IMR-90 (cell line): ENCODE measurements around the gene TP63. TPM values are rescaled to one million over a fixed set of nuclear protein-coding genes. Genes with fewer than 3 reads are reported as not detected.
A peak's percentile ranks its signal among the peaks of the same experiment; 100 is the strongest.

Experiments
- ATAC-seq: fragments of 200-7000 bp; cut with Tn5 transposase; 2 replicates; pipeline ENCODE4 v1.9.1; 2020; ENCODE audit warnings: low read depth, mild to moderate bottlenecking, moderate library complexity
- BruUV-seq: library from RNA; stranded (reverse); fragments of 400-500 nt; replicated peaks from 2 replicates; lab custom pipeline; 2021; lab: Mats Ljungman, UMichigan
- CTCF ChIA-PET: fragments of 300-600 bp; formaldehyde crosslinking; extraction: SDS; loops from one replicate; lab custom pipeline; 2021; ENCODE audit warnings: antibody characterized with exemption; lab: Yijun Ruan, JAX
- POLR2A ChIA-PET: fragments of 300-600 bp; sonication (Branson Sonifier 250); formaldehyde crosslinking; loops from one replicate; lab custom pipeline; 2022; ENCODE audit warnings: antibody characterized with exemption; ENCODE audit not compliant: unreplicated experiment; lab: Charles Lee
- DNase-seq: peaks from one replicate; pipeline ENCODE4 v3.0.0; 2013
- H2AFZ ChIP-seq: replicated peaks from 2 replicates; pipeline ENCODE3; 2013; ENCODE audit warnings: low read length, mild to moderate bottlenecking; ENCODE audit not compliant: poor library complexity
- H2AK5ac ChIP-seq: 2 replicates; pipeline ENCODE4 v1.6.1; 2013; ENCODE audit warnings: low read depth, low read length, inconsistent platforms
- H2AK9ac ChIP-seq: replicated peaks from 2 replicates; pipeline ENCODE3; 2013; ENCODE audit warnings: mild to moderate bottlenecking, low read depth, low read length, moderate library complexity; ENCODE audit not compliant: poor library complexity
- H2BK120ac ChIP-seq: 2 replicates; pipeline ENCODE4 v1.6.1; 2013; ENCODE audit warnings: low read depth, low read length, inconsistent platforms
- H2BK15ac ChIP-seq: 3 replicates; pipeline ENCODE4 v1.6.1; 2013; ENCODE audit warnings: low read depth, low read length, inconsistent platforms
- H2BK20ac ChIP-seq: 2 replicates; pipeline ENCODE4 v1.6.1; 2013; ENCODE audit warnings: low read depth, mild to moderate bottlenecking, inconsistent platforms, low read length, moderate library complexity
- H2BK5ac ChIP-seq: 2 replicates; pipeline ENCODE4 v1.6.1; 2013; ENCODE audit warnings: mild to moderate bottlenecking, low read depth, low read length, inconsistent platforms; ENCODE audit not compliant: poor library complexity, severe bottlenecking
- H3K14ac ChIP-seq: replicated peaks from 2 replicates; pipeline ENCODE4 v1.6.1; 2013; ENCODE audit warnings: low read depth, low read length, inconsistent platforms
- H3K18ac ChIP-seq: 2 replicates; pipeline ENCODE4 v1.6.1; 2013; ENCODE audit warnings: low read depth, low read length, control low read depth
- H3K23ac ChIP-seq: 2 replicates; pipeline ENCODE4 v1.6.1; 2013; ENCODE audit warnings: low read depth, low read length, inconsistent platforms
- H3K27ac ChIP-seq: 2 replicates; pipeline ENCODE4 v1.5.1; 2013; ENCODE audit warnings: mild to moderate bottlenecking, control low read depth, low read length; ENCODE audit not compliant: insufficient read depth
- H3K27me3 ChIP-seq: 2 replicates; pipeline ENCODE4 v1.6.1; 2013; ENCODE audit warnings: low read length; ENCODE audit not compliant: control insufficient read depth, insufficient read depth
- H3K36me3 ChIP-seq: 2 replicates; pipeline ENCODE4 v1.6.1; 2013; ENCODE audit warnings: low read length, mixed read lengths; ENCODE audit not compliant: control insufficient read depth, insufficient read depth
- H3K4ac ChIP-seq: 2 replicates; pipeline ENCODE4 v1.6.1; 2013; ENCODE audit warnings: low read depth, low read length, inconsistent platforms
- H3K4me1 ChIP-seq: 2 replicates; pipeline ENCODE4 v1.6.1; 2013; ENCODE audit warnings: low read length, mixed read lengths; ENCODE audit not compliant: control insufficient read depth, insufficient read depth
- H3K4me2 ChIP-seq: 2 replicates; pipeline ENCODE4 v1.6.1; 2013; ENCODE audit warnings: low read depth, mild to moderate bottlenecking, control low read depth, low read length, moderate library complexity
- H3K4me3 ChIP-seq: 2 replicates; pipeline ENCODE4 v1.5.1; 2013; ENCODE audit warnings: low read depth, mild to moderate bottlenecking, control low read depth, low read length, moderate library complexity; ENCODE audit not compliant: insufficient read depth
- H3K56ac ChIP-seq: 2 replicates; pipeline ENCODE4 v1.6.1; 2013; ENCODE audit warnings: low read length, inconsistent platforms; ENCODE audit not compliant: insufficient read depth; ENCODE audit errors: extremely low read depth
- H3K79me1 ChIP-seq, 2 experiments: 2 replicates each; pipeline ENCODE4 v1.6.1; 2013; ENCODE audit warnings: low read length in 2 of 2, inconsistent platforms in 1 of 2, low read depth in 1 of 2
- H3K9ac ChIP-seq: 2 replicates; pipeline ENCODE4 v1.6.1; 2013; ENCODE audit warnings: low read depth, low read length, control low read depth
- H3K9me1 ChIP-seq: 2 replicates; pipeline ENCODE4 v1.6.1; 2013; ENCODE audit warnings: low read length, inconsistent platforms; ENCODE audit not compliant: insufficient read depth
- H3K9me3 ChIP-seq: 2 replicates; pipeline ENCODE4 v1.6.1; 2013; ENCODE audit warnings: low read length; ENCODE audit not compliant: control insufficient read depth, insufficient read depth
- H4K20me1 ChIP-seq: 2 replicates; pipeline ENCODE4 v1.6.1; 2013; ENCODE audit warnings: low read length, inconsistent platforms; ENCODE audit not compliant: insufficient read depth
- H4K5ac ChIP-seq: 2 replicates; pipeline ENCODE4 v1.6.1; 2013; ENCODE audit warnings: mild to moderate bottlenecking, low read depth, low read length, control low read depth
- H4K8ac ChIP-seq, 2 experiments: 2 replicates each; pipeline ENCODE4 v1.6.1; 2013; ENCODE audit warnings: low read depth in 2 of 2, low read length in 2 of 2, control low read depth in 1 of 2, inconsistent platforms in 1 of 2
- H4K91ac ChIP-seq: 2 replicates; pipeline ENCODE4 v1.6.1; 2013; ENCODE audit warnings: low read depth, low read length, inconsistent platforms; ENCODE audit not compliant: insufficient read depth
- BHLHE40 ChIP-seq: fragments of 150-350 bp; IDR thresholded peaks from 2 replicates; pipeline ENCODE4 v1.6.1; 2016; ENCODE audit warnings: mild to moderate bottlenecking, low read depth, low read length
- CEBPB ChIP-seq: IDR thresholded peaks from 2 replicates; pipeline ENCODE4 v1.6.1; 2012; ENCODE audit warnings: low read depth, low read length, improper control_type of control experiment
- FOS ChIP-seq: fragments of 150-350 bp; IDR thresholded peaks from 2 replicates; pipeline ENCODE4 v1.6.1; 2016; ENCODE audit warnings: low read depth, low read length
- NFE2L2 ChIP-seq: fragments of 150-350 bp; IDR thresholded peaks from 2 replicates; pipeline ENCODE4 v1.6.1; 2016; ENCODE audit warnings: low read depth, mild to moderate bottlenecking, low read length
- RCOR1 ChIP-seq: IDR thresholded peaks from 2 replicates; pipeline ENCODE4 v1.6.1; 2012; ENCODE audit warnings: mild to moderate bottlenecking, low read length, improper control_type of control experiment; ENCODE audit not compliant: insufficient replicate concordance
- RFX5 ChIP-seq: IDR thresholded peaks from 2 replicates; pipeline ENCODE4 v1.8.0; 2012; ENCODE audit warnings: low read depth, mild to moderate bottlenecking, low read length, moderate library complexity
- SMC3 ChIP-seq: fragments of 150-350 bp; IDR thresholded peaks from 2 replicates; pipeline ENCODE4 v1.6.1; 2016; ENCODE audit warnings: low read depth, mild to moderate bottlenecking, antibody characterized with exemption, low read length, moderate library complexity
- WGBS, 2 experiments: methylation state at CpG; one replicate each; pipeline versions ENCODE4 v1.1.5 to v1.1.7; 2013; ENCODE audit warnings: missing lambda C conversion rate in 2 of 2; ENCODE audit not compliant: insufficient read length in 1 of 2; ENCODE audit errors: extremely low coverage in 2 of 2; 5-methylcytosine and 5-hydroxymethylcytosine counted together
- dilution Hi-C: fragments of 300-500 bp; cut with HindIII; formaldehyde crosslinking; loops from one replicate; pipeline ENCODE4 v1.14.3; 2018; ENCODE audit warnings: low sequenced_read_pairs; ENCODE audit not compliant: unreplicated experiment
- in situ Hi-C: fragments of 300-500 bp; cut with MboI; formaldehyde crosslinking; loops from 3 replicates; pipeline ENCODE4 v1.14.3; 2019; ENCODE audit warnings: low sequenced_read_pairs, inconsistent platforms, mixed read lengths
- intact Hi-C: fragments of 100-400 bp; cut with micrococcal nuclease; formaldehyde crosslinking; loops from 2 replicates; pipeline ENCODE4 v1.10.0; 2022
- polyA plus RNA-seq, 3 experiments: library from polyadenylated mRNA; depleted of rRNA; stranded (reverse); fragments of >200 nt; gene quantifications; 2 replicates each; pipeline ENCODE4 v1.2.3, GENCODE V29; 2012; ENCODE audit warnings: low replicate concordance in 1 of 3
- total RNA-seq: library from RNA; depleted of rRNA; stranded (reverse); fragments of >200 nt; gene quantifications from 2 replicates; pipeline ENCODE4 v1.2.3, GENCODE V29; 2012
- TF ChIP-seq, protein P1 (sequence below): fragments of 150-350 bp; IDR thresholded peaks from 2 replicates; pipeline ENCODE4 v1.6.1; 2016; ENCODE audit warnings: low read depth, mild to moderate bottlenecking, low read length, moderate library complexity, borderline replicate concordance

Gene TP63
- total and polyA plus RNA-seq, 2 of the 4 experiments (the other 2 are of a cell fraction): not detected

- no peak overlapping the region for H2BK15ac ChIP-seq
- H3K4me2 ChIP-seq: 0 out of 2 replicates have a peak overlapping the region, but pooled peaks have one; percentile 42
- no peaks in the 10 kb centered on the region for H3K9me3 ChIP-seq
- no peak for DNase-seq
- no peak overlapping the region for H4K8ac ChIP-seq
- H2BK120ac ChIP-seq: no peak overlapping the region
- intact Hi-C loops: loop anchor here (10.0 kb wide), 1 partner anchor 107 kb away; no protein-coding TSS in a partner anchor
- POLR2A ChIA-PET: no interaction called here
- no peak overlapping the region for H3K56ac ChIP-seq
- H3K14ac ChIP-seq: no peak overlapping the region
- no peak overlapping the region; the same call in 1 of the 2 replicates for H2BK20ac ChIP-seq
- H3K79me1 ChIP-seq: no peaks in the 10 kb centered on the region
- H3K27ac ChIP-seq: no peak overlapping the region
- no CpG with 5 or more reads among the region's 4 CpGs for WGBS, 2 experiments
- no peak overlapping the region for H2AFZ ChIP-seq
- H4K91ac ChIP-seq: no peak overlapping the region
- H3K4ac ChIP-seq: no peak overlapping the region
- no TSS peak for BruUV-seq
- CTCF ChIA-PET: interaction anchor here (0.5 to 1.8 kb wide), 3 partner anchors 15 to 22 kb away, joined by 3 to 8 read pairs (median 5); no protein-coding TSS in a partner anchor
- H4K20me1 ChIP-seq: no peaks in the 10 kb centered on the region
- in situ Hi-C loops: no loop called here
- H3K9ac ChIP-seq: no peak overlapping the region
- H2AK5ac ChIP-seq: no peak overlapping the region
- no peak overlapping the region for H3K4me3 ChIP-seq
- no peaks in the 10 kb centered on the region for H3K9me1 ChIP-seq
- no peak overlapping the region for H4K5ac ChIP-seq
- no peak for TF ChIP-seq RFX5
- no peak for TF ChIP-seq RCOR1
- TF ChIP-seq CEBPB: no peak
- no peak for TF ChIP-seq FOS
- TF ChIP-seq, protein P1, sequence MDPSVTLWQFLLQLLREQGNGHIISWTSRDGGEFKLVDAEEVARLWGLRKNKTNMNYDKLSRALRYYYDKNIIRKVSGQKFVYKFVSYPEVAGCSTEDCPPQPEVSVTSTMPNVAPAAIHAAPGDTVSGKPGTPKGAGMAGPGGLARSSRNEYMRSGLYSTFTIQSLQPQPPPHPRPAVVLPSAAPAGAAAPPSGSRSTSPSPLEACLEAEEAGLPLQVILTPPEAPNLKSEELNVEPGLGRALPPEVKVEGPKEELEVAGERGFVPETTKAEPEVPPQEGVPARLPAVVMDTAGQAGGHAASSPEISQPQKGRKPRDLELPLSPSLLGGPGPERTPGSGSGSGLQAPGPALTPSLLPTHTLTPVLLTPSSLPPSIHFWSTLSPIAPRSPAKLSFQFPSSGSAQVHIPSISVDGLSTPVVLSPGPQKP: no peak
- no peak for TF ChIP-seq NFE2L2
- TF ChIP-seq BHLHE40: no peak
- TF ChIP-seq SMC3: no peak
- no peak overlapping the region for H2AK9ac ChIP-seq
- H3K18ac ChIP-seq: peak overlapping the region; percentile 91
- H3K23ac ChIP-seq: no peak overlapping the region
- H3K4me1 ChIP-seq: peaks cover 2% of the 10 kb centered on the region
- no peak overlapping the region for H2BK5ac ChIP-seq
- dilution Hi-C loops: no loop called here
- H3K36me3 ChIP-seq: no peaks in the 10 kb centered on the region
- H3K27me3 ChIP-seq: no peaks in the 10 kb centered on the region; the same call in 1 of the 2 replicates
- peak; percentile 16; the same call in 1 of the 2 replicates for ATAC-seq
These were observed 140.8 kb downstream of the TP63 start for GRCh38 chr3:189771842-189772450.
